Mucosa of stomach (tissue), 1 donor: ENCODE results near the gene SGSM2.

Experiments
- H3K27me3 ChIP-seq: one replicate; pipeline ENCODE4 v1.7.0; 2013; ENCODE audit warnings: mild to moderate bottlenecking, low read length; ENCODE audit not compliant: control insufficient read depth, insufficient read depth
- H3K36me3 ChIP-seq: one replicate; pipeline ENCODE4 v1.7.0; 2013; ENCODE audit warnings: low read length; ENCODE audit not compliant: control insufficient read depth, insufficient read depth
- H3K4me1 ChIP-seq: one replicate; pipeline ENCODE4 v1.7.0; 2013; ENCODE audit warnings: mild to moderate bottlenecking, low read length; ENCODE audit not compliant: control insufficient read depth, insufficient read depth
- H3K4me3 ChIP-seq: one replicate; pipeline ENCODE4 v1.7.0; 2013; ENCODE audit warnings: low read length
- H3K9ac ChIP-seq: one replicate; pipeline ENCODE4 v1.7.0; 2013; ENCODE audit warnings: mild to moderate bottlenecking, low read length, moderate library complexity
- H3K9me3 ChIP-seq: one replicate; pipeline ENCODE4 v1.7.0; 2013; ENCODE audit warnings: mild to moderate bottlenecking, low read length, moderate library complexity; ENCODE audit not compliant: control insufficient read depth
- donor health status: Pancreatic carcinoma.

The SGSM2 gene

GRCh38 chr17:2336852-2337543, at the start of gene SGSM2:
TSS of gene SGSM2 (plus strand) at chr17:2337501. CDS start at chr17:2337689, 188 bp downstream.
- Histone ChIP-seq H3K9ac (peak within 1 kb of the TSS; percentile 81), H3K4me1 (peaks cover 15% of the 10 kb centered on the region), H3K36me3 (peaks cover 8% of the 10 kb centered on the region), H3K27me3 (no peaks in the 10 kb centered on the region), H3K9me3 (no peaks in the 10 kb centered on the region), H3K4me3 (peak within 1 kb of the TSS; percentile 80)

- Histone ChIP-seq H3K4me1 (no peaks in the 10 kb centered on the region), H3K36me3 (peaks cover 6% of the 10 kb centered on the region), H3K9ac (no peak overlapping the region), H3K27me3 (no peaks in the 10 kb centered on the region), H3K9me3 (no peaks in the 10 kb centered on the region), H3K4me3 (no peak overlapping the region)
Observed at GRCh38 chr17:2289878-2290478, 47.3 kb upstream of the SGSM2 start.

- Histone ChIP-seq H3K4me1 (no peaks in the 10 kb centered on the region), H3K9ac (no peak overlapping the region), H3K36me3 (peaks cover 13% of the 10 kb centered on the region), H3K4me3 (no peak overlapping the region), H3K9me3 (no peaks in the 10 kb centered on the region), H3K27me3 (no peaks in the 10 kb centered on the region)
Observed at GRCh38 chr17:2292100-2292499, 45.2 kb upstream of the SGSM2 start.

- Histone ChIP-seq H3K27me3 (no peaks in the 10 kb centered on the region), H3K9me3 (no peaks in the 10 kb centered on the region), H3K4me1 (no peaks in the 10 kb centered on the region), H3K9ac (no peak overlapping the region), H3K36me3 (peaks cover 13% of the 10 kb centered on the region), H3K4me3 (no peak overlapping the region)
Observed at GRCh38 chr17:2295575-2295974, 41.7 kb upstream of the SGSM2 start.

GRCh38 chr17:2297023-2297422, 40.3 kb upstream of the SGSM2 start:
- Histone ChIP-seq H3K36me3 (peaks cover 13% of the 10 kb centered on the region), H3K4me3 (no peak overlapping the region), H3K27me3 (no peaks in the 10 kb centered on the region), H3K4me1 (peaks cover 1% of the 10 kb centered on the region), H3K9me3 (no peaks in the 10 kb centered on the region), H3K9ac (no peak overlapping the region)

GRCh38 chr17:2299136-2299535, 38.2 kb upstream of the SGSM2 start:
- Histone ChIP-seq H3K4me3 (no peak overlapping the region), H3K36me3 (peaks cover 7% of the 10 kb centered on the region), H3K9me3 (no peaks in the 10 kb centered on the region), H3K27me3 (no peaks in the 10 kb centered on the region), H3K9ac (no peak overlapping the region), H3K4me1 (peaks cover 5% of the 10 kb centered on the region)

GRCh38 chr17:2299756-2300155, 37.5 kb upstream of the SGSM2 start:
- Histone ChIP-seq H3K4me3 (no peak overlapping the region), H3K36me3 (peaks cover 7% of the 10 kb centered on the region), H3K27me3 (no peaks in the 10 kb centered on the region), H3K4me1 (peaks cover 5% of the 10 kb centered on the region), H3K9me3 (no peaks in the 10 kb centered on the region), H3K9ac (no peak overlapping the region)

GRCh38 chr17:2302778-2303203, 34.5 kb upstream of the SGSM2 start:
- Histone ChIP-seq H3K4me3 (peak overlapping the region; percentile 65), H3K9me3 (no peaks in the 10 kb centered on the region), H3K9ac (peak overlapping the region; percentile 74), H3K27me3 (no peaks in the 10 kb centered on the region), H3K4me1 (peaks cover 5% of the 10 kb centered on the region), H3K36me3 (no peaks in the 10 kb centered on the region)

GRCh38 chr17:2303204-2304188, 33.8 kb upstream of the SGSM2 start, which contains the start of the genes SMG6 and SRR:
TSS of gene SMG6 (minus strand) at chr17:2303785. CDS start at chr17:2303720, 65 bp downstream.
TSS of gene SRR (plus strand) at chr17:2303950. CDS start at chr17:2315561, 11,611 bp downstream.
- Histone ChIP-seq H3K36me3 (no peaks in the 10 kb centered on the region), H3K9ac (peak within 1 kb of the TSS; percentile 74), H3K27me3 (no peaks in the 10 kb centered on the region), H3K9me3 (no peaks in the 10 kb centered on the region), H3K4me1 (peaks cover 5% of the 10 kb centered on the region), H3K4me3 (peak within 1 kb of the TSS; percentile 67)

GRCh38 chr17:2304931-2305330, 32.4 kb upstream of the SGSM2 start:
- H3K36me3 ChIP-seq = no peaks in the 10 kb centered on the region
- H3K9ac ChIP-seq = no peak overlapping the region

GRCh38 chr17:2309338-2310154, 27.8 kb upstream of the SGSM2 start:
- Histone ChIP-seq H3K36me3 (no peaks in the 10 kb centered on the region), H3K4me3 (no peak overlapping the region), H3K9me3 (no peaks in the 10 kb centered on the region), H3K4me1 (no peaks in the 10 kb centered on the region), H3K9ac (no peak overlapping the region), H3K27me3 (no peaks in the 10 kb centered on the region)

More at GRCh38 chr17:2304931-2305330, 32.4 kb upstream of the SGSM2 start:
- Histone ChIP-seq H3K4me1 (peaks cover 5% of the 10 kb centered on the region), H3K4me3 (no peak overlapping the region), H3K27me3 (no peaks in the 10 kb centered on the region), H3K9me3 (no peaks in the 10 kb centered on the region)
